ENCODE data around the gene ASPSCR1.
A peak's percentile ranks its signal among the peaks of the same experiment; 100 is the strongest.

The ASPSCR1 gene

GRCh38 chr17:82019690-82020571 lies 42.5 kb downstream of the ASPSCR1 start:
- intact Hi-C loops (cut with micrococcal nuclease) = no loop called here
- H3K27me3 Mint-ChIP-seq = no peaks in the 10 kb centered on the region
- H3K4me3 Mint-ChIP-seq = no peak overlapping the region
- peaks cover 53% of the 10 kb centered on the region for H3K36me3 Mint-ChIP-seq (ENCODE audit: low read depth)
- H3K27ac Mint-ChIP-seq = no peak overlapping the region
- peaks cover 35% of the 10 kb centered on the region for H3K4me1 Mint-ChIP-seq (ENCODE audit: low read depth)
- no peaks in the 10 kb centered on the region for H3K9me3 Mint-ChIP-seq

GRCh38 chr17:82020572-82021106 lies 43.2 kb downstream of the ASPSCR1 start:
- no peaks in the 10 kb centered on the region for H3K27me3 Mint-ChIP-seq
- intact Hi-C loops (cut with micrococcal nuclease) = loop anchor here (1.0 kb wide), 1 partner anchor 61 kb away; no protein-coding TSS in a partner anchor
- no peak overlapping the region for H3K4me3 Mint-ChIP-seq
- no peaks in the 10 kb centered on the region for H3K9me3 Mint-ChIP-seq
- no peak overlapping the region for H3K27ac Mint-ChIP-seq
- H3K4me1 Mint-ChIP-seq (ENCODE audit: low read depth) = peaks cover 35% of the 10 kb centered on the region
- H3K36me3 Mint-ChIP-seq (ENCODE audit: low read depth) = peaks cover 53% of the 10 kb centered on the region

DNA sequence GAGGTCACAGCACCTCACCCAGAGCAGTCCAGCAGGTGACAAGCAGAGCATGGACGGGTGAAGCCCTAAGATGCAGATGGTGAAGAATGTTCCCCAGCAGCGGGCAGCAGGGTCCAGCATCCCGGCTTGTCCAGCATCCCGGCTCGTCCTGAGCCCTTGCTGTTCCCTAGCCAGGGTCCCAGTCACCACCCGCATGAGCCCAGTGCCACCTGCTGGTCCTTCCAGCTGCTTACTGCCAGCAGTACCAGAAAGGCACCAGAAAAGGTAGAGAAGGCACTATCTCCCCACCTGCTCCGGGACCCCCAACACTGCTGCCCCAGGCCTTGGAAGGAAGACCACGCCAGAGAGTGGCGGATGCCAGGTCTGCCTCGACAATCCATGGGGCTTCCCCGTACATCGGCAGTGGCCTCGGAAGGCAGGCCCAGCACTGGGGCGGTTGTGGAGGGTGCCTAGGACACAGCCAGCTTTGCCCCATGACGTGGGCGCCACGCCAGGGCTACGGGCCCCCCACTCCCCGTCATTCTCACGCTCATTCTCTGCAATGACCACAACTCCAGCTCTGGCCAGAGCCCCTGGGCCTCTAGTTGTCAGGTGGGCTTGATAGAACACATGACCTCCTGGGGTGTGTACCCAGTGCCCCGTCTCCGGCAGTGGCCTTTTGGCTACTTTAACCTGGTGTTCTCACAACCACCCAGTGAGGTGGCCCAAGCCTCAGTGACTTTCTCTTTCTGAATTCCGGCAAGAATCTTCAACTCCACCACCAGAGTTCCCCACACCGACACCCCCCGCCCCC lies 43.9 kb downstream of the ASPSCR1 start:
- peak overlapping the region; percentile 80 for H3K27ac Mint-ChIP-seq
- peak overlapping the region; percentile 84 for H3K4me3 Mint-ChIP-seq
- peaks cover 54% of the 10 kb centered on the region for H3K36me3 Mint-ChIP-seq (ENCODE audit: low read depth)
- intact Hi-C loops (cut with micrococcal nuclease) = loop anchor here (1.0 kb wide), 1 partner anchor 62 kb away; no protein-coding TSS in a partner anchor
- H3K27me3 Mint-ChIP-seq = no peaks in the 10 kb centered on the region
- no peaks in the 10 kb centered on the region for H3K9me3 Mint-ChIP-seq
- H3K4me1 Mint-ChIP-seq (ENCODE audit: low read depth) = peaks cover 40% of the 10 kb centered on the region

DNA sequence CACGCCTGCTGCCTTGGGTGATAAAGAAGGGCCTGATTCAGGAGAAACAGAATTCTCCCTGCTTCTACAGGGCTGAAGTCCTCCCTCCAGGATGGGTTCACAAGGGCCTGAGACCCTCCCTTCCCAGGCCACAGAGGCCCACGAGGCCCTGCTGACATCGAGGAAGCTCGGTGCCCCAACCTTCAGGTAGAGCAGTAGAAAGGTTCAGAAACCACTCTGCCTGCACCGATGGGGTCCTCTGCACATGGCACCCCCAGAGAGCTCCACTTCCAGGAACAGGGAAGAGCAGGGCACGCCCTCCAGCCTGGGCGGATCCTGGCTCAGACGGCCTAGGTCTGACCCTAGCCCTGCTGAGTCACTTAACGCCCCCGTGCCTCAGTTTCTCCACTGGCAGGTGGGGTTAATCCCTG lies 44.5 kb downstream of the ASPSCR1 start:
- Mint-ChIP-seq H3K9me3 (no peaks in the 10 kb centered on the region), H3K27ac (peak overlapping the region; percentile 80), H3K4me3 (peak overlapping the region; percentile 84), H3K36me3 (ENCODE audit: low read depth) (peaks cover 54% of the 10 kb centered on the region), H3K4me1 (ENCODE audit: low read depth) (peaks cover 41% of the 10 kb centered on the region), H3K27me3 (no peaks in the 10 kb centered on the region)
- intact Hi-C loops (cut with micrococcal nuclease) = loop anchor here (1.0 kb wide), 1 partner anchor 63 kb away; no protein-coding TSS in a partner anchor

DNA sequence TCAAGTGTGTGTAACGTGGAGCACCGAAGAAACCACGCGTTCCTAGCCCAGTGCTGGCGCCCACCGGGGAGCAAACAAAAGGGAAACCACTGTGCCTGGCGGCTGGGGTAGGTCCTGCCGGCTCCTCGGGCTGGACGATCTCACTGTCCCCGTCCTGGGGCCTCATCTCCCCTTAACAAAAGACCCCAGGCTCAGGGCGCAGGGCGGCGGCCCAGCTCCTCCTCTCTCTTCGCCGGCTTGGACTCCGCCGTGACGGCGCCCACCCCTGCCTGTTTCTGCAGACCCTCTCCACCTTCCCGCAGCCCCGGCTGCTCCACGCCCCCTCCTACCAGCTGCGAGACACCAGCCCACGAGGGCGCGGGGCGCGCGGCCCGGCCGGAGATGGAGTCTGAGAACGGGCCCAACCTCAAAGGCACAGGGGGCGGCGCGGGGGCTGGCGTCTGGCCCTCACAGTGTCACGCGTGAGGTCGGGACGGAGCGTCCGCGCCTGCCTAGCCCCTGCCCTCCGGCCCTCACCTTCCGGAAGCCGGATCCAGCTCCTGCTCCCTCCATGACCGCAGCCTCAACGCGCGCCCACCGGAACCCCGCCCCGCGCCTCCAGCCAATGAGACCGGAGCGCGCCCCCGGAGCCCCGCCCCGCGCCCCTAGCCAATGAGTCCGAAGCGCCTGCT lies 45.0 kb downstream of the ASPSCR1 start, which contains the start of gene CENPX:
TSS of gene CENPX (minus strand) at position 569 of the 671 bp plus-strand sequence. CDS start at position 552, 17 bp downstream.
- Mint-ChIP-seq H3K4me1 (ENCODE audit: low read depth) (peaks cover 41% of the 10 kb centered on the region), H3K27ac (peak within 1 kb of the TSS; percentile 80), H3K36me3 (ENCODE audit: low read depth) (peaks cover 54% of the 10 kb centered on the region), H3K4me3 (peak within 1 kb of the TSS; percentile 84), H3K9me3 (no peaks in the 10 kb centered on the region), H3K27me3 (no peaks in the 10 kb centered on the region)
- intact Hi-C loops (cut with micrococcal nuclease) = no loop called here

DNA sequence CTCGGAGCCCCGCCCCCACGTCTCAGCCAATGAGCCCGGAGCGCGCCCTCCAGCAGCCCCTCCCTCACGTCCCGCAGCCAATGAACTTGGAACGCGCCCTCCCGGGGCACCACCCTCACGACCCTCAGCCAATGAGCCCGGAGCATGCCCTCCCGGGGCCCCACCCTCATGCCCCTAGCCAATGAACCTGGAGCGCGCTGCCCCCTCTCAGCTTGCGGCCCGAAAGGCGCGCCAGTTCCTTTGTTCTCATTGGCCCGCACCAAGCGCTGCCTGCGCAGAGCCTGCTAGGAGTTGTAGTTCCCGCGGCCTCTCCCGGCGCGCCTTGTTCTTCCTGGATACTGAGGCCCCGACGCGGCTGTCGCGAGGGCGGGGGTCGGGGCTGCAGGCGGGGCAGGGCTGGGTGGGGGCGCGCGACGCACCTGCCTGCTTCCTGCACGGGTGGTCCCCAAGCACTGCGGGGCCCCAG lies 45.6 kb downstream of the ASPSCR1 start, which contains the start of gene LRRC45:
TSS of gene LRRC45 (plus strand) at position 325 of the 466 bp plus-strand sequence. CDS start 339 bp downstream, outside the sequence.
- H3K4me1 Mint-ChIP-seq (ENCODE audit: low read depth) = peaks cover 41% of the 10 kb centered on the region

GRCh38 chr17:82023447-82024241 lies 46.2 kb downstream of the ASPSCR1 start:
- intact Hi-C loops (cut with micrococcal nuclease) = no loop called here
- peaks cover 41% of the 10 kb centered on the region for H3K4me1 Mint-ChIP-seq (ENCODE audit: low read depth)
- H3K9me3 Mint-ChIP-seq = no peaks in the 10 kb centered on the region
- no peaks in the 10 kb centered on the region for H3K27me3 Mint-ChIP-seq
- peak overlapping the region; percentile 84 for H3K4me3 Mint-ChIP-seq
- peak overlapping the region; percentile 63 for H3K27ac Mint-ChIP-seq
- H3K36me3 Mint-ChIP-seq (ENCODE audit: low read depth) = peaks cover 54% of the 10 kb centered on the region

More for the DNA sequence above, 45.6 kb downstream of the ASPSCR1 start, which contains the start of gene LRRC45:
- Mint-ChIP-seq H3K27ac (peak within 1 kb of the TSS; percentile 80), H3K9me3 (no peaks in the 10 kb centered on the region), H3K36me3 (ENCODE audit: low read depth) (peaks cover 54% of the 10 kb centered on the region), H3K4me3 (peak within 1 kb of the TSS; percentile 84), H3K27me3 (no peaks in the 10 kb centered on the region)
- intact Hi-C loops (cut with micrococcal nuclease) = no loop called here

DNA sequence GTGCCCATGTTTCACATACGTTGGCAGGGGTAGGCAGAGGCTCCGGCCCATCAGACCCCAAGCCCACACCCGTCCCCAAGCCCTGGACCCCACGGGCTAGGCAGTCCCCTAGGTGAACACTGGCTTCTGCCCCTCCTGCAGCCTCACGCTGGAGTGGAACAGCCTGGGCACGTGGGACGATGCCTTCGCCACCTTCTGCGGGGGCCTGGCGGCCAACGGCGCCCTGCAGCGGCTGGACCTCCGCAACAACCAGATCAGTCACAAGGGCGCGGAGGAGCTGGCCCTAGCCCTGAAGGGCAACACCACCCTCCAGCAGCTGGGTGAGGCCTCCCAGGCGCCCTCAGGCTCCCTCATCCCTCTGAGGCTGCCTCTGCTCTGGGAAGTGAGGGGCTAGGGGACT lies 47.4 kb downstream of the ASPSCR1 start:
- intact Hi-C loops (cut with micrococcal nuclease) = no loop called here
- Mint-ChIP-seq H3K27me3 (peaks cover 5% of the 10 kb centered on the region), H3K4me1 (ENCODE audit: low read depth) (peaks cover 47% of the 10 kb centered on the region), H3K9me3 (no peaks in the 10 kb centered on the region), H3K27ac (no peak overlapping the region), H3K4me3 (no peak overlapping the region), H3K36me3 (ENCODE audit: low read depth) (peaks cover 59% of the 10 kb centered on the region)

- Mint-ChIP-seq H3K4me1 (ENCODE audit: low read depth) (peaks cover 44% of the 10 kb centered on the region), H3K36me3 (ENCODE audit: low read depth) (peaks cover 53% of the 10 kb centered on the region), H3K27me3 (peaks cover 9% of the 10 kb centered on the region), H3K4me3 (no peak overlapping the region), H3K27ac (no peak overlapping the region), H3K9me3 (no peaks in the 10 kb centered on the region)
- intact Hi-C loops (cut with micrococcal nuclease) = no loop called here
These were observed 48.1 kb downstream of the ASPSCR1 start for GRCh38 chr17:82025401-82026107.

DNA sequence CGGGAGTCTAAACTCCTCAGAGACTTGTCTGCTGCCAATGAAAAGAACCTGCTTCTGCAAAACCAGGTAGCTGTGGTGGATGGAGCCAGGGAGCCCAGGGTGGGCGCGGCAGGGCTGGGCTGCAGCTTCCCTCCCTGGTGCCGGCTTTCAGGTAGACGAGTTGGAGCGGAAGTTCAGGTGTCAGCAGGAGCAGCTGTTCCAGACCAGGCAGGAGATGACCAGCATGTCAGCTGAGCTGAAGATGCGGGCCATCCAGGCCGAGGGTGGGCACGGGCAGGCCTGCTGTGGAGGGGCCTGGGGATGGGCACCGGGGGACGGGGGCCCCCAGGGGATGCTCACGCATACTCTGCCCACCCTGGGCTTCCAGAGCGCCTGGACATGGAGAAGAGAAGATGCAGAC lies 50.8 kb downstream of the ASPSCR1 start:
- no peak overlapping the region for H3K4me3 Mint-ChIP-seq
- intact Hi-C loops (cut with micrococcal nuclease) = no loop called here
- no peaks in the 10 kb centered on the region for H3K9me3 Mint-ChIP-seq
- H3K27ac Mint-ChIP-seq = no peak overlapping the region
- H3K27me3 Mint-ChIP-seq = peaks cover 23% of the 10 kb centered on the region
- peaks cover 31% of the 10 kb centered on the region for H3K4me1 Mint-ChIP-seq (ENCODE audit: low read depth)
- H3K36me3 Mint-ChIP-seq (ENCODE audit: low read depth) = peaks cover 42% of the 10 kb centered on the region

GRCh38 chr17:82028966-82029365 lies 51.5 kb downstream of the ASPSCR1 start:
- Mint-ChIP-seq H3K27me3 (peaks cover 27% of the 10 kb centered on the region), H3K36me3 (ENCODE audit: low read depth) (peaks cover 42% of the 10 kb centered on the region), H3K4me1 (ENCODE audit: low read depth) (peaks cover 25% of the 10 kb centered on the region), H3K4me3 (no peak overlapping the region), H3K27ac (no peak overlapping the region), H3K9me3 (no peaks in the 10 kb centered on the region)
- intact Hi-C loops (cut with micrococcal nuclease) = no loop called here

DNA sequence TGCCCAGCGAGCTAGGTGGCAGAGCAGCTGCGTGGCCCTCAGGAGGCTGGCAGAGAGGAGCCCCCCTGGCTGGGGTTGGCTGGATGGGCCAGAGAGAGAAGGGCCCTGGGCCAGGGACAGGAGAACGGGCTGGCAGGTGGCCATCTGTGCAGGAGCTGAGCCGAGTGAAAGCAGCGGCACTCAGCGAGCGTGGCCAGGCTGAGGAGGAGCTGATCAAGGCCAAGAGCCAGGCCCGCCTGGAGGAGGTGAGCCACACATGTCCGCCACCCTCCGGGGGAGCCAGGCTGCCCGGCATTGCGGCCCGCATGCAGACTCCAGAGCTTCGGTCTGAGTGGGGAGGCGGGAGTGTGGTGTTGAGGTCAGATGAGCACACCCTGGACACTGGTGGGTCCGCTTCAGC lies 52.0 kb downstream of the ASPSCR1 start:
- Mint-ChIP-seq H3K4me1 (ENCODE audit: low read depth) (peaks cover 21% of the 10 kb centered on the region), H3K9me3 (no peaks in the 10 kb centered on the region), H3K27me3 (peaks cover 27% of the 10 kb centered on the region), H3K27ac (no peak overlapping the region), H3K36me3 (ENCODE audit: low read depth) (peaks cover 43% of the 10 kb centered on the region), H3K4me3 (no peak overlapping the region)
- intact Hi-C loops (cut with micrococcal nuclease) = no loop called here

Data from dendritic cell treated with granulocyte-macrophage colony-stimulating factor and Interleukin-4, amounts not matched to agents 40 ng/mL and 50 ng/mL, for 4 days (primary cell).